ENCODE measurements around the gene PIGM. TPM values are rescaled to one million over a fixed set of nuclear protein-coding genes. Genes with fewer than 3 reads are reported as not detected.

Gene PIGM
- total RNA-seq, 1 experiment from 2014 or later = 4.6 TPM

GRCh38 chr1:159979257-159979656 is 52.5 kb downstream of the PIGM start:
- POLR2A ChIA-PET (ENCODE audit: low non-redundant PET) = no interaction called here
- no peak overlapping the region for H3K4me3 ChIP-seq (ENCODE audit: low read depth, low read length, poor library complexity, severe bottlenecking)
- H3K9me3 ChIP-seq (ENCODE audit: low read depth, low read length, poor library complexity, severe bottlenecking) = no peaks in the 10 kb centered on the region
- H3K36me3 ChIP-seq (ENCODE audit: insufficient read depth, low read length, poor library complexity, severe bottlenecking) = no peaks in the 10 kb centered on the region
- BruUV-seq (replicated peaks) = no TSS peak
- peaks cover 76% of the 10 kb centered on the region for H3K27me3 ChIP-seq (replicated peaks; ENCODE audit: insufficient read depth, low read depth, low read length, poor library complexity)
- no peak for DNase-seq (ENCODE audit: low spot score)
- intact Hi-C loops (cut with micrococcal nuclease; ENCODE audit: unreplicated experiment) = no loop called here
- CTCF ChIA-PET = no interaction called here
- H3K4me1 ChIP-seq (ENCODE audit: insufficient read depth, low read length, poor library complexity, severe bottlenecking) = no peaks in the 10 kb centered on the region
- no peak overlapping the region for H3K27ac ChIP-seq (ENCODE audit: low read depth, low read length, poor library complexity, severe bottlenecking)
- TF ChIP-seq EZH2 (IDR thresholded peaks at IDR 0.05; ENCODE audit: borderline replicate concordance, low read depth, low read length, poor library complexity, severe bottlenecking) = no peak
- TF ChIP-seq CTCF (conservative IDR thresholded peaks at IDR 0.05; ENCODE audit: low read depth, low read length) = no peak

- no peak for DNase-seq (ENCODE audit: low spot score)
- Histone ChIP-seq H3K27me3 (replicated peaks; ENCODE audit: insufficient read depth, low read depth, low read length, poor library complexity) (peaks cover 72% of the 10 kb centered on the region), H3K27ac (ENCODE audit: low read depth, low read length, poor library complexity, severe bottlenecking) (no peak overlapping the region), H3K4me3 (ENCODE audit: low read depth, low read length, poor library complexity, severe bottlenecking) (no peak overlapping the region), H3K36me3 (ENCODE audit: insufficient read depth, low read length, poor library complexity, severe bottlenecking) (no peaks in the 10 kb centered on the region), H3K9me3 (ENCODE audit: low read depth, low read length, poor library complexity, severe bottlenecking) (no peaks in the 10 kb centered on the region), H3K4me1 (ENCODE audit: insufficient read depth, low read length, poor library complexity, severe bottlenecking) (no peaks in the 10 kb centered on the region)
- intact Hi-C loops (cut with micrococcal nuclease; ENCODE audit: unreplicated experiment) = no loop called here
- no TSS peak for BruUV-seq (replicated peaks)
- TF ChIP-seq EZH2 (IDR thresholded peaks at IDR 0.05; ENCODE audit: borderline replicate concordance, low read depth, low read length, poor library complexity, severe bottlenecking) = no peak
- no peak for TF ChIP-seq CTCF (conservative IDR thresholded peaks at IDR 0.05; ENCODE audit: low read depth, low read length)
- POLR2A ChIA-PET (ENCODE audit: low non-redundant PET) = no interaction called here
- CTCF ChIA-PET = no interaction called here
Measured at GRCh38 chr1:159978107-159978398, 53.7 kb downstream of the PIGM start.

GRCh38 chr1:159977364-159978106 is 54.3 kb downstream of the PIGM start:
- POLR2A ChIA-PET (ENCODE audit: low non-redundant PET) = no interaction called here
- no peak overlapping the region for H3K27ac ChIP-seq (ENCODE audit: low read depth, low read length, poor library complexity, severe bottlenecking)
- BruUV-seq (replicated peaks) = no TSS peak

More at GRCh38 chr1:159977364-159978106, 54.3 kb downstream of the PIGM start:
- intact Hi-C loops (cut with micrococcal nuclease; ENCODE audit: unreplicated experiment) = no loop called here
- no peaks in the 10 kb centered on the region for H3K9me3 ChIP-seq (ENCODE audit: low read depth, low read length, poor library complexity, severe bottlenecking)
- no peaks in the 10 kb centered on the region for H3K36me3 ChIP-seq (ENCODE audit: insufficient read depth, low read length, poor library complexity, severe bottlenecking)
- peaks cover 70% of the 10 kb centered on the region for H3K27me3 ChIP-seq (replicated peaks; ENCODE audit: insufficient read depth, low read depth, low read length, poor library complexity)
- no peaks in the 10 kb centered on the region for H3K4me1 ChIP-seq (ENCODE audit: insufficient read depth, low read length, poor library complexity, severe bottlenecking)
- H3K4me3 ChIP-seq (ENCODE audit: low read depth, low read length, poor library complexity, severe bottlenecking) = no peak overlapping the region
- DNase-seq (ENCODE audit: low spot score) = no peak
- CTCF ChIA-PET = no interaction called here
- TF ChIP-seq CTCF (conservative IDR thresholded peaks at IDR 0.05; ENCODE audit: low read depth, low read length) = no peak
- TF ChIP-seq EZH2 (IDR thresholded peaks at IDR 0.05; ENCODE audit: borderline replicate concordance, low read depth, low read length, poor library complexity, severe bottlenecking) = no peak

Other genes with a start within 250 kb of the PIGM start
- 0.15 TPM in 1 of 2 replicates, not detected in the other for gene FCRL6, start 229.6 kb downstream of the PIGM start, total RNA-seq (2021)
- not detected in 2 replicates for gene SLAMF8, start 205.1 kb downstream of the PIGM start, total RNA-seq (2021)
- gene VSIG8, start 169.3 kb downstream of the PIGM start, total RNA-seq (2021) = not detected in 2 replicates
- 1.5 and 3.6 TPM in 2 replicates for gene CFAP45, start 131.8 kb downstream of the PIGM start, total RNA-seq (2021)
- gene TAGLN2, start 106.5 kb downstream of the PIGM start, total RNA-seq (2021) = 155 and 198 TPM in 2 replicates
- 6.5 and 7.1 TPM in 2 replicates for gene IGSF9, start 86.4 kb downstream of the PIGM start, total RNA-seq (2021)
- not detected in 2 replicates for gene SLAMF9, start 77.8 kb downstream of the PIGM start, total RNA-seq (2021)
- not detected in 2 replicates for gene KCNJ10, start 38.2 kb upstream of the PIGM start, total RNA-seq (2021)
- gene KCNJ9, start 49.5 kb upstream of the PIGM start, total RNA-seq (2021) = not detected in 2 replicates
- 14.0 and 18.1 TPM in 2 replicates for gene IGSF8, start 66.6 kb upstream of the PIGM start, total RNA-seq (2021)
- not detected in 2 replicates for gene ATP1A2, start 83.8 kb upstream of the PIGM start, total RNA-seq (2021)
- gene ATP1A4, start 119.6 kb upstream of the PIGM start, total RNA-seq (2021) = not detected in 2 replicates
- not detected in 2 replicates for gene CASQ1, start 158.6 kb upstream of the PIGM start, total RNA-seq (2021)
- gene PEA15, start 173.4 kb upstream of the PIGM start, total RNA-seq (2021) = 69.6 and 87.7 TPM in 2 replicates
- 108 and 115 TPM in 2 replicates for gene DCAF8, start 230.6 kb upstream of the PIGM start, total RNA-seq (2021)

Measured in A673 (cell line).